Stomach (tissue), 9 donors: ENCODE data around the gene OR2M2. TPM values are rescaled to one million over a fixed set of nuclear protein-coding genes. Genes with fewer than 3 reads are reported as not detected.

ENCODE experiments used
- DNase-seq, 2 donors: peaks; one replicate each; pipeline versions ENCODE4 v3.0.0 to v3.0.0-alpha.2; 2013 to 2019
- H3K27ac ChIP-seq, 5 donors: fragments of 200-600 bp in 4 of 5; sonication (generic) in 4 of 5; one replicate each; pipeline ENCODE4 v1.5.1; 2013 to 2019; ENCODE audit warnings: mild to moderate bottlenecking in 1 of 5, moderate library complexity in 1 of 5
- H3K27me3 ChIP-seq, 3 donors: fragments of 200-600 bp; sonication (generic); one replicate each; pipeline ENCODE4 v1.5.1; 2017 to 2019; ENCODE audit warnings: mixed run types in 1 of 3
- H3K36me3 ChIP-seq, 4 donors: fragments of 200-600 bp; sonication (generic); 1 replicate in 3 of 4; 2 replicates in 1 of 4; pipeline ENCODE4 v1.5.1; 2016 to 2019
- H3K4me1 ChIP-seq, 4 donors: fragments of 200-600 bp; sonication (generic); one replicate each; pipeline ENCODE4 v1.5.1; 2016 to 2019
- H3K4me3 ChIP-seq, 4 donors: fragments of 200-600 bp; sonication (generic) in 3 of 4; one replicate each; pipeline ENCODE4 v1.5.1; 2016 to 2019; ENCODE audit warnings: mild to moderate bottlenecking in 1 of 4
- H3K9me3 ChIP-seq, 4 donors: fragments of 200-600 bp; sonication (generic); one replicate each; pipeline ENCODE4 v1.5.1; 2016 to 2019
- EP300 ChIP-seq: sonication (generic); formaldehyde crosslinking; IDR thresholded peaks from one replicate; pipeline ENCODE4 v1.6.1; 2017; ENCODE audit warnings: antibody characterized with exemption
- POLR2A ChIP-seq, 4 donors: fragments of 450-650 bp; IDR thresholded peaks; one replicate each; pipeline ENCODE4 v1.6.1; 2016; ENCODE audit warnings: antibody characterized with exemption in 4 of 4, control low read depth in 2 of 4, mild to moderate bottlenecking in 1 of 4, moderate library complexity in 1 of 4
- POLR2AphosphoS5 ChIP-seq, 3 donors: sonication (generic); formaldehyde crosslinking; IDR thresholded peaks; one replicate each; pipeline ENCODE4 v1.6.1; 2016; ENCODE audit warnings: antibody characterized with exemption in 3 of 3
- WGBS, 5 donors: extraction: QIAGEN DNeasy Blood & Tissue Kit in 3 of 5; methylation state at CpG; one replicate each; pipeline versions ENCODE4 v1.1.5 to v1.1.7; 2013 to 2018; 5-methylcytosine and 5-hydroxymethylcytosine counted together
- intact Hi-C: fragments of 100-400 bp; cut with DNase I; formaldehyde crosslinking; loops from one replicate; pipeline ENCODE4 v1.15.1; 2023; ENCODE audit warnings: low total_unique reads
- polyA plus RNA-seq, 3 donors: library from polyadenylated mRNA; stranded (reverse); fragments of 200-250 nt; gene quantifications; one replicate each; pipeline ENCODE4 v1.2.3, GENCODE V29; 2013
- total RNA-seq, 5 donors: library from RNA; depleted of rRNA; stranded (reverse); fragments of >200 nt; gene quantifications; one replicate each; pipeline versions ENCODE4 v1.1.0 to v1.2.3, GENCODE V29; 2014 to 2016
- TF ChIP-seq, protein P1 (sequence below), 7 experiments: fragments of 450-650 bp in 4 of 7; fragments of 200-600 bp in 3 of 7; sonication (generic) in 3 of 7; IDR thresholded peaks; one replicate each; pipeline ENCODE4 v1.5.1; 2016 to 2019; ENCODE audit warnings: antibody characterized with exemption in 7 of 7, control low read depth in 2 of 7, mild to moderate bottlenecking in 1 of 7
- donor health status: healthy with polysubstance abuse.
- donor health status: Bipolar disorder and iron deficiency.
- donor health status: healthy.

Gene OR2M2
- total and polyA plus RNA-seq, 8 donors: not detected

DNA sequence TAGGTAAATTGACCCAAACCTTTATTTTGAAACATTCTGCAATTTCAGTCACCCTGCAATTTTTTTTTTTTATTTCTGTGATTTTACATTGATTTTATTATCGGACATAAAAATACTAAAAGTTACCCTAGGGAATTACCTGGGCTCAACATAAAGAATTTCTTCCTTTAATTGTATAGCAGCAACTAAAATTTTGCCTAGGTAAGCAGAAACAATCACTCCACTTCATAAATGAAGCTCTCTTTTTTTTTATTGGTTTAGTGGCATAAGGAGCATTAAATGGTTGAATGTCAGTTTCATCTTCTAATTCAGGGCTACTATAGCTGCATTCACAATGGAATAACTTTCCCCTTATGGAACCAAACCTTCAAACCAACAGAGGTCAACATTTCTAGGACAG, 41.3 kb downstream of the OR2M2 start:
- intact Hi-C loops: no loop called here
- Histone ChIP-seq H3K27me3 (no peaks in the 10 kb centered on the region), H3K4me1 (no peaks in the 10 kb centered on the region), H3K27ac (no peak overlapping the region), H3K9me3 (peaks cover 0 to 14% (median 5%) of the 10 kb centered on the region in 4 donors), H3K36me3 (no peaks in the 10 kb centered on the region), H3K4me3 (no peak overlapping the region)
- 92 to 98% (median 94%) methylated on average over 1 of the region's 1 CpG for WGBS, 5 donors
- TF ChIP-seq, protein P1, sequence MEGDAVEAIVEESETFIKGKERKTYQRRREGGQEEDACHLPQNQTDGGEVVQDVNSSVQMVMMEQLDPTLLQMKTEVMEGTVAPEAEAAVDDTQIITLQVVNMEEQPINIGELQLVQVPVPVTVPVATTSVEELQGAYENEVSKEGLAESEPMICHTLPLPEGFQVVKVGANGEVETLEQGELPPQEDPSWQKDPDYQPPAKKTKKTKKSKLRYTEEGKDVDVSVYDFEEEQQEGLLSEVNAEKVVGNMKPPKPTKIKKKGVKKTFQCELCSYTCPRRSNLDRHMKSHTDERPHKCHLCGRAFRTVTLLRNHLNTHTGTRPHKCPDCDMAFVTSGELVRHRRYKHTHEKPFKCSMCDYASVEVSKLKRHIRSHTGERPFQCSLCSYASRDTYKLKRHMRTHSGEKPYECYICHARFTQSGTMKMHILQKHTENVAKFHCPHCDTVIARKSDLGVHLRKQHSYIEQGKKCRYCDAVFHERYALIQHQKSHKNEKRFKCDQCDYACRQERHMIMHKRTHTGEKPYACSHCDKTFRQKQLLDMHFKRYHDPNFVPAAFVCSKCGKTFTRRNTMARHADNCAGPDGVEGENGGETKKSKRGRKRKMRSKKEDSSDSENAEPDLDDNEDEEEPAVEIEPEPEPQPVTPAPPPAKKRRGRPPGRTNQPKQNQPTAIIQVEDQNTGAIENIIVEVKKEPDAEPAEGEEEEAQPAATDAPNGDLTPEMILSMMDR (IDR thresholded peaks at IDR 0.05): no peak
- TF ChIP-seq POLR2AphosphoS5 (IDR thresholded peaks at IDR 0.05): no peak
- no peak for TF ChIP-seq POLR2A (IDR thresholded peaks at IDR 0.05)
- no peak for TF ChIP-seq EP300
- no peak for DNase-seq

DNA sequence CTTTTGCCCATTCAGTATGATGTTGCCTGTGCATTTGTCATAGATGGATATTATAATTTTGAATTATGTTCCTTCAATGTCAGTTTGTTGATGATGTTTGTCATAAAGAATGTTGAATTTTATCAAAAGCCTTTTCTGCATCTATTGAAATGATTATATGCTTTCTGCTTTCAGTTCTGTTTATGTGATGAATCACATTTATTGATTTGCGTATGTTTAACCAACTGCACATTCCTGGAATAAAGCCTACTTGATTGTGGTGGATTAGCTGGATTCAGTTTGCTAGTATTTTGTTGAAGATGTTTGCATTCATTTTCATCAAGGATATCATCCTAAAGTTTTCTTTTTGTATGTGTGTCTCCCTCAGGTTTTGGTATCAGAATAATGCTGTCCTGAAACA, 50.9 kb downstream of the OR2M2 start:
- H3K36me3 ChIP-seq: no peaks in the 10 kb centered on the region
- H3K27ac ChIP-seq: no peak overlapping the region
- TF ChIP-seq POLR2AphosphoS5 (IDR thresholded peaks at IDR 0.05) (no peak), POLR2A (IDR thresholded peaks at IDR 0.05) (no peak), EP300 (no peak)
- TF ChIP-seq, protein P1 (IDR thresholded peaks at IDR 0.05): no peak
- H3K4me1 ChIP-seq: no peaks in the 10 kb centered on the region
- H3K27me3 ChIP-seq: no peaks in the 10 kb centered on the region
- WGBS, 5 donors: 67 to 92% (median 75%) methylated on average over 1 of the region's 1 CpG
- H3K4me3 ChIP-seq: no peak overlapping the region
- no peak for DNase-seq
- intact Hi-C loops: no loop called here
- peaks cover 0 to 20% (median 8%) of the 10 kb centered on the region in 4 donors for H3K9me3 ChIP-seq

DNA sequence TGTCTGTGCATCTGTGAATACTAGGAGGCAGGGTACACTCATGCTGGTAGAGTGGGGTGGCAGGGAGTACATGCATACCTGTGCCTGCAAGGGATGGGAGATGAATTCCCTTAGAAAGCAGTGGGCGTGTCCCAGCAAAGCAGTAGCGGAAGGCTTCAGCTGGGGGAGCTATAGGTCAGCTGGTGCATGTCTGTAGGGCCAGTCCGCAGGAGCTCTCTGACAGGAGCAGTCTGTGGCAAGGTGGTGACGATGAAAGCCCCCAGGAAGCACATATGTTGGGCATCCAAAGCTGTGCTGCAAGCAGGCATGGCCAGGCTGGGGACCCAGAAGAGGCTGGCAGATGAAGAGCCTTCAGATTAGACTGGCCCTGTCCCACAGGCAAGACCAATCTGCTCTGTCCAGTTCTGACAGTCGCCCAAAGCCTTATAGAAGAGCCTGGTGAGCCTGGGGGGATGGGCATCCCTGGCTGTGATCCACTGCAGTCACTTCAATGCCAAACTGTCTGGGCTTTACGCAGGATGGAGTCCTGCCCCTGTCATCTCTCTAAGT, 54.8 kb downstream of the OR2M2 start:
- Histone ChIP-seq H3K4me3 (no peak overlapping the region), H3K4me1 (no peaks in the 10 kb centered on the region), H3K9me3 (peaks cover 0 to 17% (median 6%) of the 10 kb centered on the region in 4 donors), H3K36me3 (no peaks in the 10 kb centered on the region), H3K27ac (no peak overlapping the region), H3K27me3 (no peaks in the 10 kb centered on the region)
- WGBS, 5 donors: 60 to 75% (median 66%) methylated on average over 6 of the region's 6 CpGs
- intact Hi-C loops: no loop called here
- TF ChIP-seq, protein P1 (IDR thresholded peaks at IDR 0.05): no peak
- no peak for TF ChIP-seq POLR2AphosphoS5 (IDR thresholded peaks at IDR 0.05)
- TF ChIP-seq POLR2A (IDR thresholded peaks at IDR 0.05): no peak
- TF ChIP-seq EP300: no peak
- no peak for DNase-seq

Other genes with a start within 250 kb of the OR2M2 start
- gene OR2AJ1, start 249.9 kb upstream of the OR2M2 start, total RNA-seq: 10 to 100 TPM in 1 of 5 donors, not detected in 4; 10.5 TPM
- not detected for gene OR2AJ1, start 249.9 kb upstream of the OR2M2 start, polyA plus RNA-seq
- gene OR2L8, start 226.0 kb upstream of the OR2M2 start, total RNA-seq: not detected
- not detected for gene OR2L8, start 226.0 kb upstream of the OR2M2 start, polyA plus RNA-seq
- not detected for gene OR2AK2, start 209.6 kb upstream of the OR2M2 start, total RNA-seq
- not detected for gene OR2AK2, start 209.6 kb upstream of the OR2M2 start, polyA plus RNA-seq
- not detected for gene OR2L5, start 161.2 kb upstream of the OR2M2 start, total RNA-seq
- gene OR2L5, start 161.2 kb upstream of the OR2M2 start, polyA plus RNA-seq: not detected
- gene OR2L2, start 144.8 kb upstream of the OR2M2 start, total RNA-seq: not detected
- gene OR2L2, start 144.8 kb upstream of the OR2M2 start, polyA plus RNA-seq: not detected
- gene OR2L3, start 128.0 kb upstream of the OR2M2 start, total RNA-seq: not detected
- not detected for gene OR2L3, start 128.0 kb upstream of the OR2M2 start, polyA plus RNA-seq
- gene OR2L13, start 79.6 kb upstream of the OR2M2 start, total RNA-seq: under 1 TPM in 1 of 5 donors, not detected in 4; 0.37 TPM
- not detected for gene OR2L13, start 79.6 kb upstream of the OR2M2 start, polyA plus RNA-seq
- gene OR2M5, start 29.7 kb upstream of the OR2M2 start, total RNA-seq: not detected
- gene OR2M5, start 29.7 kb upstream of the OR2M2 start, polyA plus RNA-seq: not detected
- under 1 TPM in 1 of 5 donors, not detected in 4; 0.45 TPM for gene OR2M3, start 22.4 kb downstream of the OR2M2 start, total RNA-seq
- not detected for gene OR2M3, start 22.4 kb downstream of the OR2M2 start, polyA plus RNA-seq
- gene OR2M4, start 56.6 kb downstream of the OR2M2 start, total RNA-seq: not detected
- not detected for gene OR2M4, start 56.6 kb downstream of the OR2M2 start, polyA plus RNA-seq
- not detected for gene OR2T33, start 103.2 kb downstream of the OR2M2 start, total RNA-seq
- not detected for gene OR2T33, start 103.2 kb downstream of the OR2M2 start, polyA plus RNA-seq
- not detected for gene OR2T12, start 128.6 kb downstream of the OR2M2 start, total RNA-seq
- not detected for gene OR2T12, start 128.6 kb downstream of the OR2M2 start, polyA plus RNA-seq
- gene OR2M7, start 149.7 kb downstream of the OR2M2 start, total RNA-seq: not detected
- gene OR2M7, start 149.7 kb downstream of the OR2M2 start, polyA plus RNA-seq: not detected
- gene OR14C36, start 174.0 kb downstream of the OR2M2 start, total RNA-seq: not detected
- not detected for gene OR14C36, start 174.0 kb downstream of the OR2M2 start, polyA plus RNA-seq
- gene OR2T4, start 186.8 kb downstream of the OR2M2 start, total RNA-seq: not detected
- gene OR2T4, start 186.8 kb downstream of the OR2M2 start, polyA plus RNA-seq: not detected
- under 1 TPM in 1 of 5 donors, not detected in 4; under 0.01 TPM for gene OR2T6, start 200.9 kb downstream of the OR2M2 start, total RNA-seq
- gene OR2T6, start 200.9 kb downstream of the OR2M2 start, polyA plus RNA-seq: not detected
- not detected for gene OR2T1, start 228.2 kb downstream of the OR2M2 start, total RNA-seq
- not detected for gene OR2T1, start 228.2 kb downstream of the OR2M2 start, polyA plus RNA-seq